Muscle of arm (tissue), 12 donors: ENCODE measurements around the gene RBM20. TPM values are rescaled to one million over a fixed set of nuclear protein-coding genes. Genes with fewer than 3 reads are reported as not detected.
A peak's percentile ranks its signal among the peaks of the same experiment; 100 is the strongest.

Experiments used
- DNase-seq: peaks from one replicate; pipeline ENCODE4 v3.0.0-alpha.2; 2013
- polyA plus RNA-seq, 12 donors: library from polyadenylated mRNA; unstranded; fragments of 120-200 nt; gene quantifications; one replicate each; pipeline ENCODE4 v1.2.1, GENCODE V29; 2013; ENCODE audit not compliant: insufficient read length in 12 of 12

Gene RBM20
- polyA plus RNA-seq, 12 donors, result 6.1 to 17.6 (median 12.1) TPM; not detected in 1

- no peak for DNase-seq
These were observed 164.0 kb downstream of the RBM20 start for GRCh38 chr10:110808123-110808522.

GRCh38 chr10:110808615-110809014 lies 164.5 kb downstream of the RBM20 start:
- DNase-seq, result no peak

GRCh38 chr10:110810625-110811024 lies 166.5 kb downstream of the RBM20 start:
- DNase-seq, result no peak

- no peak for DNase-seq
These were observed 167.8 kb downstream of the RBM20 start for GRCh38 chr10:110811791-110812581.

- no peak for DNase-seq
These were observed 168.4 kb downstream of the RBM20 start for GRCh38 chr10:110812583-110812982.

GRCh38 chr10:110813743-110814472 lies 169.8 kb downstream of the RBM20 start:
- DNase-seq, result no peak

GRCh38 chr10:110815354-110816004 lies 171.3 kb downstream of the RBM20 start:
- DNase-seq, result no peak

- no peak for DNase-seq
These were observed 173.5 kb downstream of the RBM20 start for GRCh38 chr10:110817614-110818013.

GRCh38 chr10:110818311-110819256 lies 174.4 kb downstream of the RBM20 start:
- no peak for DNase-seq

GRCh38 chr10:110820321-110820814 lies 176.2 kb downstream of the RBM20 start:
- peak; percentile 69 for DNase-seq

- DNase-seq, result no peak
These were observed 177.4 kb downstream of the RBM20 start for GRCh38 chr10:110821508-110821907.

- no peak for DNase-seq
These were observed 178.0 kb downstream of the RBM20 start for GRCh38 chr10:110822035-110822711.

GRCh38 chr10:110822712-110823311 lies 178.7 kb downstream of the RBM20 start:
- DNase-seq, result no peak

- no peak for DNase-seq
These were observed 180.0 kb downstream of the RBM20 start for GRCh38 chr10:110824152-110824441.

GRCh38 chr10:110824660-110825059 lies 180.5 kb downstream of the RBM20 start:
- no peak for DNase-seq

GRCh38 chr10:110825508-110825907 lies 181.4 kb downstream of the RBM20 start:
- DNase-seq, result no peak

GRCh38 chr10:110827410-110827809 lies 183.3 kb downstream of the RBM20 start:
- DNase-seq, result no peak

- no peak for DNase-seq
These were observed 183.7 kb downstream of the RBM20 start for GRCh38 chr10:110827875-110828274.

GRCh38 chr10:110828525-110828924 lies 184.4 kb downstream of the RBM20 start:
- DNase-seq, result no peak

GRCh38 chr10:110829721-110830410 lies 185.7 kb downstream of the RBM20 start:
- DNase-seq, result no peak
